GM12878 (cell line): ENCODE results near the gene OR5B3. TPM values are rescaled to one million over a fixed set of nuclear protein-coding genes. Genes with fewer than 3 reads are reported as not detected.

Experiments used
- ATAC-seq: fragments of 200-7000 bp; cut with Tn5 transposase; 3 replicates; pipeline ENCODE4 v1.9.1; 2020; ENCODE audit warnings: mild to moderate bottlenecking, moderate library complexity
- BruUV-seq: library from RNA; stranded (reverse); fragments of 400-500 nt; replicated peaks from 2 replicates; lab custom pipeline; 2021; lab: Mats Ljungman, UMichigan
- CTCF ChIA-PET: fragments of 300-600 bp; sonication (Branson Sonifier 250); formaldehyde crosslinking; extraction: SDS; loops from one replicate; lab custom pipeline; 2021; ENCODE audit warnings: inconsistent platforms; lab: Yijun Ruan, JAX
- POLR2A ChIA-PET: fragments of 350-600 bp; formaldehyde crosslinking; extraction: SDS; loops from one replicate; lab custom pipeline; 2021; ENCODE audit warnings: inconsistent platforms; lab: Charles Lee
- RAD21 ChIA-PET: fragments of 300-600 bp; sonication (Branson Sonifier 250); formaldehyde crosslinking; loops from one replicate; lab custom pipeline; 2023; ENCODE audit warnings: antibody characterized with exemption; ENCODE audit not compliant: unreplicated experiment; lab: Charles Lee
- SMC1A ChIA-PET: fragments of 300-600 bp; sonication (Branson Sonifier 250); formaldehyde crosslinking; loops from one replicate; lab custom pipeline; 2023; ENCODE audit not compliant: unreplicated experiment, uncharacterized antibody; lab: Charles Lee
- DNase-seq: peaks from one replicate; pipeline ENCODE4 v3.0.0-alpha.2; 2011; ENCODE audit warnings: low read depth, low spot score
- FAIRE-seq: peaks from 3 replicates; lab custom pipeline; 2011; peaks lifted over from hg19 to GRCh38; lab: Jason Lieb, UNC
- H2AFZ ChIP-seq: 2 replicates; pipeline ENCODE4 v1.6.0; 2011; ENCODE audit warnings: low read depth, low read length, control low read depth; ENCODE audit not compliant: control insufficient read depth
- H3K27ac ChIP-seq: 2 replicates; pipeline ENCODE4 v1.5.1; 2011; ENCODE audit warnings: control low read depth; ENCODE audit not compliant: control insufficient read depth, insufficient read depth
- H3K27me3 ChIP-seq, 2 experiments: replicated peaks in 1 of 2; 2 replicates each; pipeline versions ENCODE4 v1.6.0 to v1.6.1; 2011; ENCODE audit warnings: low read length in 1 of 2; ENCODE audit not compliant: control insufficient read depth in 2 of 2, insufficient read depth in 2 of 2
- H3K36me3 ChIP-seq, 2 experiments: 2 replicates each; pipeline ENCODE4 v1.5.1; 2011; ENCODE audit warnings: low read length in 1 of 2; ENCODE audit not compliant: control insufficient read depth in 2 of 2, insufficient read depth in 2 of 2
- H3K4me1 ChIP-seq: 2 replicates; pipeline ENCODE4 v1.6.1; 2011; ENCODE audit warnings: mild to moderate bottlenecking, low read length, moderate library complexity, mixed read lengths; ENCODE audit not compliant: control insufficient read depth, insufficient read depth
- H3K4me2 ChIP-seq: 2 replicates; pipeline ENCODE4 v1.6.0; 2011; ENCODE audit warnings: control low read depth; ENCODE audit not compliant: control insufficient read depth, insufficient read depth
- H3K4me3 ChIP-seq: fragments of 200-600 bp; sonication (generic); 2 replicates; pipeline ENCODE4 v1.5.1; 2016
- H3K79me2 ChIP-seq: 2 replicates; pipeline ENCODE4 v1.6.0; 2011; ENCODE audit warnings: low read length; ENCODE audit not compliant: control insufficient read depth, insufficient read depth
- H3K9ac ChIP-seq: 2 replicates; pipeline ENCODE4 v1.8.0; 2011; ENCODE audit warnings: low read length, control low read depth, mixed read lengths; ENCODE audit not compliant: control insufficient read depth, insufficient read depth
- H3K9me3 ChIP-seq: replicated peaks from 3 replicates; pipeline ENCODE4 v1.5.1; 2011; ENCODE audit warnings: mild to moderate bottlenecking, low read length; ENCODE audit not compliant: control insufficient read depth, insufficient read depth
- H4K20me1 ChIP-seq: 2 replicates; pipeline ENCODE4 v1.6.0; 2011; ENCODE audit not compliant: control insufficient read depth, insufficient read depth
- WGBS: methylation state at CpG from one replicate; pipeline ENCODE4 v1.1.6; 2016; ENCODE audit warnings: low lambda C conversion rate; ENCODE audit not compliant: insufficient replicate concordance, insufficient coverage; ENCODE audit errors: missing lambda C conversion rate; 5-methylcytosine and 5-hydroxymethylcytosine counted together
- in situ Hi-C: fragments of 300-500 bp; cut with MboI; formaldehyde crosslinking; loops from 9 replicates; pipeline ENCODE4 v1.14.3; 2018; ENCODE audit warnings: mixed read lengths
- intact Hi-C: fragments of 100-400 bp; cut with micrococcal nuclease; formaldehyde crosslinking; loops from one replicate; pipeline ENCODE4 v1.14.2; 2022; ENCODE audit not compliant: unreplicated experiment
- polyA plus RNA-seq, 11 experiments: library from polyadenylated mRNA; depleted of rRNA in 4 of 11; unstranded in 6 of 11; stranded (reverse) in 5 of 11; fragments of >200 nt; fragmentation: Nextera tagmentation in 4 of 11; fragmentation: Illumina TruSeq in 1 of 11; extraction: Ambion mirVana in 4 of 11; extraction: Trizol in 1 of 11; gene quantifications; 1 replicate in 1 of 11; 2 replicates in 10 of 11; pipeline versions ENCODE4 v1.2.1 to v1.2.3, GENCODE V29; 2011 to 2016; ENCODE audit warnings: inconsistent platforms in 2 of 11, missing spikeins in 2 of 11, low read depth in 1 of 11
- total RNA-seq, 4 experiments: library from RNA; depleted of rRNA in 3 of 4; stranded (reverse); fragments of >200 nt in 3 of 4; fragmentation: Illumina TruSeq in 1 of 4; extraction: Trizol in 1 of 4; gene quantifications; 2 replicates each; pipeline versions ENCODE4 v1.2.1 to v1.2.3, GENCODE V29; 2013 to 2021
- TF ChIP-seq, protein P1 (sequence below): fragments of 450-650 bp; IDR thresholded peaks from 2 replicates; pipeline ENCODE4 v1.6.1; 2016; ENCODE audit warnings: mild to moderate bottlenecking
- TF ChIP-seq, protein P2 (sequence below): fragments of 450-650 bp; IDR thresholded peaks from 2 replicates; pipeline ENCODE4 v1.6.1; 2017; ENCODE audit warnings: borderline replicate concordance
- TF ChIP-seq, protein P3 (sequence below): fragments of 450-650 bp; IDR thresholded peaks from 2 replicates; pipeline ENCODE4 v1.6.1; 2017; ENCODE audit warnings: antibody characterized with exemption, mild to moderate bottlenecking, moderate library complexity

OR5B3 gene
- total and polyA plus RNA-seq, 10 of the 15 experiments (the other 5 are each of a cell fraction or from before 2014, with no cell fraction given): not detected

DNA sequence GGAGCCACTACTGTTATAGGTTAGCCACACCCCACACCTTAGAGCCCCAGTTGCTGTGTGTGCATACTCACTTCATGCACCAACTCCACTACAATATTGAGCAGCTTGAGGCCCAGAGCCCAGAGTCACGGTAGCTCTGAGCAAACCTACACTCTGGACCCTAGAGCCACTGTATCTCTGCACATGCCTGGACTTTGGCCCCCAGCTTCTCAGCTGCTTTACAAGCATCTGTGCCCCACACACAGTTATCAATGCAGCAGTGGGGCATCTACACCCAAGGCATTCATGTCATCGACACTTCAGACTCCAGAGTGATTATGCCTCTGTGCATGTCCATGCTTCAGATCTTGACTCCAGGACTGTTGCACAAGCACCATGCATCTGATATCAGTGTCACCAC lies 37.6 kb upstream of the OR5B3 start:
- Histone ChIP-seq H3K4me3 (no peak overlapping the region), H3K27me3 (no peaks in the 10 kb centered on the region), H3K9me3 (no peaks in the 10 kb centered on the region), H3K36me3 (no peaks in the 10 kb centered on the region), H4K20me1 (no peaks in the 10 kb centered on the region), H3K9ac (no peak overlapping the region), H2AFZ (no peak overlapping the region), H3K79me2 (no peaks in the 10 kb centered on the region), H3K4me1 (no peaks in the 10 kb centered on the region), H3K4me2 (no peak overlapping the region), H3K27ac (no peak overlapping the region)
- 0% methylated on average over 2 of the region's 2 CpGs for WGBS
- ChIA-PET RAD21 (no interaction called here), POLR2A (no interaction called here), CTCF (no interaction called here), SMC1A (no interaction called here)
- TF ChIP-seq, protein P1, sequence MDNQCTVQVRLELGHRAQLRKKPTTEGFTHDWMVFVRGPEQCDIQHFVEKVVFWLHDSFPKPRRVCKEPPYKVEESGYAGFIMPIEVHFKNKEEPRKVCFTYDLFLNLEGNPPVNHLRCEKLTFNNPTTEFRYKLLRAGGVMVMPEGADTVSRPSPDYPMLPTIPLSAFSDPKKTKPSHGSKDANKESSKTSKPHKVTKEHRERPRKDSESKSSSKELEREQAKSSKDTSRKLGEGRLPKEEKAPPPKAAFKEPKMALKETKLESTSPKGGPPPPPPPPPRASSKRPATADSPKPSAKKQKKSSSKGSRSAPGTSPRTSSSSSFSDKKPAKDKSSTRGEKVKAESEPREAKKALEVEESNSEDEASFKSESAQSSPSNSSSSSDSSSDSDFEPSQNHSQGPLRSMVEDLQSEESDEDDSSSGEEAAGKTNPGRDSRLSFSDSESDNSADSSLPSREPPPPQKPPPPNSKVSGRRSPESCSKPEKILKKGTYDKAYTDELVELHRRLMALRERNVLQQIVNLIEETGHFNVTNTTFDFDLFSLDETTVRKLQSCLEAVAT: no peak
- TF ChIP-seq, protein P2, sequence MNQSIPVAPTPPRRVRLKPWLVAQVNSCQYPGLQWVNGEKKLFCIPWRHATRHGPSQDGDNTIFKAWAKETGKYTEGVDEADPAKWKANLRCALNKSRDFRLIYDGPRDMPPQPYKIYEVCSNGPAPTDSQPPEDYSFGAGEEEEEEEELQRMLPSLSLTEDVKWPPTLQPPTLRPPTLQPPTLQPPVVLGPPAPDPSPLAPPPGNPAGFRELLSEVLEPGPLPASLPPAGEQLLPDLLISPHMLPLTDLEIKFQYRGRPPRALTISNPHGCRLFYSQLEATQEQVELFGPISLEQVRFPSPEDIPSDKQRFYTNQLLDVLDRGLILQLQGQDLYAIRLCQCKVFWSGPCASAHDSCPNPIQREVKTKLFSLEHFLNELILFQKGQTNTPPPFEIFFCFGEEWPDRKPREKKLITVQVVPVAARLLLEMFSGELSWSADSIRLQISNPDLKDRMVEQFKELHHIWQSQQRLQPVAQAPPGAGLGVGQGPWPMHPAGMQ: no peak
- TF ChIP-seq, protein P3, sequence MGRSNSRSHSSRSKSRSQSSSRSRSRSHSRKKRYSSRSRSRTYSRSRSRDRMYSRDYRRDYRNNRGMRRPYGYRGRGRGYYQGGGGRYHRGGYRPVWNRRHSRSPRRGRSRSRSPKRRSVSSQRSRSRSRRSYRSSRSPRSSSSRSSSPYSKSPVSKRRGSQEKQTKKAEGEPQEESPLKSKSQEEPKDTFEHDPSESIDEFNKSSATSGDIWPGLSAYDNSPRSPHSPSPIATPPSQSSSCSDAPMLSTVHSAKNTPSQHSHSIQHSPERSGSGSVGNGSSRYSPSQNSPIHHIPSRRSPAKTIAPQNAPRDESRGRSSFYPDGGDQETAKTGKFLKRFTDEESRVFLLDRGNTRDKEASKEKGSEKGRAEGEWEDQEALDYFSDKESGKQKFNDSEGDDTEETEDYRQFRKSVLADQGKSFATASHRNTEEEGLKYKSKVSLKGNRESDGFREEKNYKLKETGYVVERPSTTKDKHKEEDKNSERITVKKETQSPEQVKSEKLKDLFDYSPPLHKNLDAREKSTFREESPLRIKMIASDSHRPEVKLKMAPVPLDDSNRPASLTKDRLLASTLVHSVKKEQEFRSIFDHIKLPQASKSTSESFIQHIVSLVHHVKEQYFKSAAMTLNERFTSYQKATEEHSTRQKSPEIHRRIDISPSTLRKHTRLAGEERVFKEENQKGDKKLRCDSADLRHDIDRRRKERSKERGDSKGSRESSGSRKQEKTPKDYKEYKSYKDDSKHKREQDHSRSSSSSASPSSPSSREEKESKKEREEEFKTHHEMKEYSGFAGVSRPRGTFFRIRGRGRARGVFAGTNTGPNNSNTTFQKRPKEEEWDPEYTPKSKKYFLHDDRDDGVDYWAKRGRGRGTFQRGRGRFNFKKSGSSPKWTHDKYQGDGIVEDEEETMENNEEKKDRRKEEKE: no peak
- no peak for FAIRE-seq
- BruUV-seq: no TSS peak
- in situ Hi-C loops (no loop called here), intact Hi-C loops (no loop called here)
- DNase-seq: no peak
- no peak for ATAC-seq
